ENCODE measurements around the gene ZNF618.

Gene ZNF618

DNA sequence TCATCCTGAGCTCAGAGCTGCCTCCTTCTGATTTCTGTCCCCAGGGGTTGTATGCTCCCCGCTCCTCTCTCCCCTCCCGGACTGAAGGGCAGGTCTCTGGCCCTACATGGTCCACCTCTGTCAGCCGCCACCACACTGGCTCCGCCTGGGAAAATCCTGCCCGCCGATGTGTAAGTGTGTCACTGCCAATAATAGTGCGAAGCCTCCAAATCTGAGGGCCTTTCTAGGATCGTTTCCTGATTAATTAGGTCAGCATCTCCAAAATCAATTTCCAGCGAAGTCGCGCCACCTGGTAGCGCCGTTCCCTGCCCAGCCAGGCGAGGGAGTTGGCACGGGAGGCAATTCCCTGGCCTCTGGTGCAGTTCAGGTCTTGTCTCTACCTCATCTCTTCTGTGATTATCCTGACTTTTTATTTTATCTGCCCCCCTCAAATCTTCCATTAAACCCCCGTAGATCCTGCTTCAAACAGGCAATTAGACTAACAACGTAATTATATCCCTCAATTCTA lies 73.5 kb downstream of the ZNF618 start:
- no peak overlapping the region for H3K9ac ChIP-seq (ENCODE audit: low read length)
- H3K36me3 ChIP-seq (ENCODE audit: control insufficient read depth, insufficient read depth, low read length) = no peaks in the 10 kb centered on the region
- H3K4me3 ChIP-seq (ENCODE audit: low read depth, low read length) = no peak overlapping the region
- no peak overlapping the region for H3K27ac ChIP-seq (ENCODE audit: low read depth, low read length)
- H3K27me3 ChIP-seq (ENCODE audit: control insufficient read depth, insufficient read depth, low read length) = no peaks in the 10 kb centered on the region
- H3K4me1 ChIP-seq (ENCODE audit: control insufficient read depth, insufficient read depth, low read length) = no peaks in the 10 kb centered on the region
- no peaks in the 10 kb centered on the region for H3K9me3 ChIP-seq (ENCODE audit: control insufficient read depth, insufficient read depth, low read depth, low read length)

DNA sequence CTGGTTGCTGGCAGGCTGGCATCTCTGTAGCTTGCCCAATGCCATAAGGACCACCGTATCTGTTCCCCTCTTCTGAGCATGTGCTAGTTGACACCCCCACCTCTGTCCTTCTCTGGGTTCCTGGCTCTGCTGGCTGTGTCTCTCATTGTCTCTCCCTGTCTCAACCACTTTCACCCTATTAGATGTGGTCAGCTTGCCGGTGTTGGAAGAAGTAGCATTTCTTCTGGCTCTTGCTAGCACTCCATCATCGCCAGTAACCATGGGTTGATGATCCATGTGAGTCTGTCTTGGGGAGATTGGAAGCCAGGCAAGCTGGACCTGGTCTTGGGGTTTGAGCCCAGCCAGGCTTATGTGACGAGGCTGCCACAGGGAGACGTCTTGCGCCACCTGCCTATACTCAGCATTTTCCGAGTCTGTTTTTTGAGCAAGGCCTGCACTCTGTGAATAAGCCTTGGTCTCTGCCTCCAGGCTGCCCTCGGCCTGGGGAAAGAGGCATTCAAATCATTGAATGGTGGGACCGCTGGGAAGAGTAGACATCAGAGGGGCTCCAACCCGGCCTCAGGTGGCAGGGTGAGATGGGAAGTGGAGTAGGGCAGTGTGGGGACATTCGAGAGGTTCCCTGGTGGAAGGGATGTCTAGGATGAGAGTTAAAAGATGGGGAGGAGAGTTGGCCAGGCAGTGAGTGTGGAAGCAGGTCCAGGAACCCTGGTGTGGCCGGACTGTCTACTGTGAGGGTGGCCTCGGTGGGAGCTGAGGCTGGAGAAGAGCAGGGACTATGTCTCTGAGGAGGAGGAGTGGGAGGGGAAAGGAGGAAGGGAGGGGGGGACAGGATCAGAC lies 74.3 kb downstream of the ZNF618 start:
- H3K27ac ChIP-seq (ENCODE audit: low read depth, low read length) = no peak overlapping the region
- H3K27me3 ChIP-seq (ENCODE audit: control insufficient read depth, insufficient read depth, low read length) = no peaks in the 10 kb centered on the region
- H3K9me3 ChIP-seq (ENCODE audit: control insufficient read depth, insufficient read depth, low read depth, low read length) = no peaks in the 10 kb centered on the region
- no peak overlapping the region for H3K4me3 ChIP-seq (ENCODE audit: low read depth, low read length)
- no peaks in the 10 kb centered on the region for H3K4me1 ChIP-seq (ENCODE audit: control insufficient read depth, insufficient read depth, low read length)
- H3K36me3 ChIP-seq (ENCODE audit: control insufficient read depth, insufficient read depth, low read length) = no peaks in the 10 kb centered on the region
- H3K9ac ChIP-seq (ENCODE audit: low read length) = no peak overlapping the region

DNA sequence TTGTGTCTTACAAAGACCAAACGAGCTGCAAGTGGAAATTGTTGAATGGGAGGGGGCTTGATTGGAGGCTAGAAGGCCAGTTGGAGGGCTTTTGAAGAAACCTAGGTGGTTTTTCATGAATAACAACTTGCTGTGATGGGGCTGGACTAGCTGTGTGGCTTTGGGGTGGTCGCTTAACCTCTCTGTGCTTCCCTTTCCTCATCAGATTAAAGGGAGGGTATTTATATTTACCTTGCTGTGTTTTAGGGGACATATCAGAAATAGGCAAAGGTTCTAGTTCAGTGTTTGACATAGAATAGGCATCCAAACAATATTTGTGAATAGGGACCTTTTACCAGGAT lies 74.9 kb downstream of the ZNF618 start:
- H3K9ac ChIP-seq (ENCODE audit: low read length) = no peak overlapping the region
- no peaks in the 10 kb centered on the region for H3K9me3 ChIP-seq (ENCODE audit: control insufficient read depth, insufficient read depth, low read depth, low read length)
- no peaks in the 10 kb centered on the region for H3K36me3 ChIP-seq (ENCODE audit: control insufficient read depth, insufficient read depth, low read length)
- no peak overlapping the region for H3K27ac ChIP-seq (ENCODE audit: low read depth, low read length)
- no peaks in the 10 kb centered on the region for H3K27me3 ChIP-seq (ENCODE audit: control insufficient read depth, insufficient read depth, low read length)
- H3K4me3 ChIP-seq (ENCODE audit: low read depth, low read length) = no peak overlapping the region
- no peaks in the 10 kb centered on the region for H3K4me1 ChIP-seq (ENCODE audit: control insufficient read depth, insufficient read depth, low read length)

DNA sequence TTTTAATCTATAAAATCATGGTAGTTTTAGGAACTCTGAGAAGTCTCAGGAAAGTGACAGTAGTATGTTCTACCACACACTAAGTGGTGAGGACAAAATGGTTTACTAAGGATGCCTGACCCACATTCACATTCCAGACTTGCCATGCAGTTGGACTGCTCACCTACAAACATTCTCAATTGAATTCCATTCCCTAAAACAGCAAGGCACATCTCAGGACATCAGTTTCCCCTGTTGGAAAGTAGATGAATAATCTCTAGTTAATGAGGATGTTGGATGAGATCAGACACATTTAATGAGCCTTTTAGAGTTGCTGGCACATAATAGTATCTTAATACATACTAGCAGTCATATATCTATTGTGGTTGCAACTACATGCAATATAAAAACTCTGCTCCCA lies 76.6 kb downstream of the ZNF618 start:
- no peak overlapping the region for H3K4me3 ChIP-seq (ENCODE audit: low read depth, low read length)
- H3K9ac ChIP-seq (ENCODE audit: low read length) = no peak overlapping the region
- no peaks in the 10 kb centered on the region for H3K27me3 ChIP-seq (ENCODE audit: control insufficient read depth, insufficient read depth, low read length)
- H3K27ac ChIP-seq (ENCODE audit: low read depth, low read length) = no peak overlapping the region
- no peaks in the 10 kb centered on the region for H3K9me3 ChIP-seq (ENCODE audit: control insufficient read depth, insufficient read depth, low read depth, low read length)
- H3K4me1 ChIP-seq (ENCODE audit: control insufficient read depth, insufficient read depth, low read length) = peaks cover 4% of the 10 kb centered on the region
- H3K36me3 ChIP-seq (ENCODE audit: control insufficient read depth, insufficient read depth, low read length) = no peaks in the 10 kb centered on the region

DNA sequence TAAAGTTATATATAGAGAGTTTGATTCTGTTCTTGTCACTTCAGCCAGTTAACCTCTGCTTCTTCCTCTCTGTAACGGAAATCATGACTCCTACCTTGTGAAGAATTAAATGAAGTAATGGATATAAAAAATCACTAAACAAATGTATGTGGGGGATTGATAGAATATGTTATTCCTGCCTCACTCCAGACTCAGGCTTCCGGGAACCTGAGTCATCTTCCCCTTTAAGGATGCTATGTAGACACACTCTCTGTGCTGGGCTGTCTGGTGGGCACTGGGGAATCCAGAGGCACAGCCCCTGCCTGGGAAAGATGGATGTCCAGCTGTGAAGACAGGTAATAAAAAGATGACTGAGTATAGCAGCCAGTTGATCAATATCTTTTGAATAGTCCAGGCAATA lies 77.4 kb downstream of the ZNF618 start:
- Histone ChIP-seq H3K9ac (ENCODE audit: low read length) (no peak overlapping the region), H3K9me3 (ENCODE audit: control insufficient read depth, insufficient read depth, low read depth, low read length) (no peaks in the 10 kb centered on the region), H3K27me3 (ENCODE audit: control insufficient read depth, insufficient read depth, low read length) (no peaks in the 10 kb centered on the region), H3K4me1 (ENCODE audit: control insufficient read depth, insufficient read depth, low read length) (peaks cover 9% of the 10 kb centered on the region), H3K4me3 (ENCODE audit: low read depth, low read length) (no peak overlapping the region), H3K36me3 (ENCODE audit: control insufficient read depth, insufficient read depth, low read length) (no peaks in the 10 kb centered on the region), H3K27ac (ENCODE audit: low read depth, low read length) (no peak overlapping the region)

DNA sequence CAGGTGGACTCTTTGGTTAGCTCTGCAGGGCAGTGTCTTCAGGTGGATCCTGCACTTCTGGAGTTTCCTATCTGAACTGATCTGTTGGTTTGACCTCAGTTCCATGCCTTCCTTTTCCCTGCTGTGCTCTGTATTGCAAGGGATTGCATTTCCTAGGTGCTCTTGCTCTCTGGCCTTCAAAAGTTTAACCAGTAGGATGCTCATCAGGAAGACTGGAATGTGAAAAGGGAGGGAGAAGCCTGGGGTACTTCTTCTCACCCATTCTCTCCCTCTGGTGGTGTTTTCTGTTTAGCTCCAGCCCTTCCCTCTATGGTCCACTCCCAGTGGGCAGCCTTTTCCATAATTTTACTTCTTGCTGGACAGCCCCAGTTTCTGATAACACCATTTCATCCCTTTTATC lies 78.5 kb downstream of the ZNF618 start:
- Histone ChIP-seq H3K4me3 (ENCODE audit: low read depth, low read length) (no peak overlapping the region), H3K27ac (ENCODE audit: low read depth, low read length) (no peak overlapping the region), H3K9me3 (ENCODE audit: control insufficient read depth, insufficient read depth, low read depth, low read length) (no peaks in the 10 kb centered on the region), H3K27me3 (ENCODE audit: control insufficient read depth, insufficient read depth, low read length) (no peaks in the 10 kb centered on the region), H3K9ac (ENCODE audit: low read length) (no peak overlapping the region), H3K36me3 (ENCODE audit: control insufficient read depth, insufficient read depth, low read length) (no peaks in the 10 kb centered on the region), H3K4me1 (ENCODE audit: control insufficient read depth, insufficient read depth, low read length) (peaks cover 9% of the 10 kb centered on the region)

DNA sequence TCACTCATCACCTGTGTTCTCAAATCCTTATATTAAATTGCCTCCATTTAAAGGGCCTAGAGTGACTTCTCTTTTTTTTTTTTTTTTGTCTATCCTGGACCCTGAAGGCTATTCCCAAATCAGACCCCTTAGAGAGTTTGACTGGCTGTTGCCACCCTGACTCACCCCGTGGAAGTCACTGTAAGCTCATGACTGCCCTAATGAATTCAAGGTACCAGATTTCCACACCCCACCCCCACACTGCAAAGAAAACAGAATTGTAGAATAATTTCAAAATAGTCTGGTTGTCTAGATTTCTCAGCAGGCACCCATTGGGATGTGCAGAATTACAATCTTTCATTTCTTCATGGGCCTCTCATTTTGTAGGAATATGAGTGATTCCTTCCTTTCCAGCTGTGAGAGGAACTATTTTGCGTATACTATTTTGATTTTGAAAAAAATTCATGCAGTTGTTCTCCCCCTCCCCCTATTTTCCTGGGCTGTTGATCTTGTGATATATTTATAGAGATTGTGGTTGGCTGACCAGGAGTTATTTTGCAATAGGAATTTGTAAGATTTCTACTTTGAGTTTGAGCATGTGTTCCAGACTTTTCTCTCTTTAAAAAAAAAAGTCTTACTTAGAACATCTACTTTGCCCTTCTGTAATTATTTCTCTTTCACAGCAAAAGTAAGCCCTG lies 79.1 kb downstream of the ZNF618 start:
- Histone ChIP-seq H3K9ac (ENCODE audit: low read length) (no peak overlapping the region), H3K4me1 (ENCODE audit: control insufficient read depth, insufficient read depth, low read length) (peaks cover 9% of the 10 kb centered on the region), H3K9me3 (ENCODE audit: control insufficient read depth, insufficient read depth, low read depth, low read length) (no peaks in the 10 kb centered on the region), H3K27me3 (ENCODE audit: control insufficient read depth, insufficient read depth, low read length) (no peaks in the 10 kb centered on the region), H3K4me3 (ENCODE audit: low read depth, low read length) (no peak overlapping the region), H3K27ac (ENCODE audit: low read depth, low read length) (no peak overlapping the region), H3K36me3 (ENCODE audit: control insufficient read depth, insufficient read depth, low read length) (no peaks in the 10 kb centered on the region)

DNA sequence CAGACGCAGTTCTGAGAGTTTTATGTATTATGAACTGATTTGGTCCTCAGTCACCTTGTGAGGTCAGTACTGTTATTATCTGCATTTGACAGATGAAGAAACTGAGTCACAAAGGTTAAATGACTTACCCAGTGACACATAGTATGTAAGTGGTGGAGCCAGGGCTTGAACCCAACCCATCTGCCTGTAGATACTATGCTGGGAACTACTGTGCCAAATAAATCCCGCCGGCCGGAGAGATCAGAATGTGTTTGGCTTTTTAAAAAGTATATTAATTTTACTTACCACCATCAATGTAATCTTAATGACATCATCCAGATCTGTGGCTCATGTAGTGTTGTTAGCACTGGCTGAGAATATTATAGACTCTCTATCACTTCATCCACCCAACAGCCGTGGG lies 80.8 kb downstream of the ZNF618 start:
- H3K36me3 ChIP-seq (ENCODE audit: control insufficient read depth, insufficient read depth, low read length) = no peaks in the 10 kb centered on the region
- no peaks in the 10 kb centered on the region for H3K27me3 ChIP-seq (ENCODE audit: control insufficient read depth, insufficient read depth, low read length)
- H3K9ac ChIP-seq (ENCODE audit: low read length) = no peak overlapping the region
- no peak overlapping the region for H3K4me3 ChIP-seq (ENCODE audit: low read depth, low read length)
- H3K27ac ChIP-seq (ENCODE audit: low read depth, low read length) = no peak overlapping the region
- H3K9me3 ChIP-seq (ENCODE audit: control insufficient read depth, insufficient read depth, low read depth, low read length) = no peaks in the 10 kb centered on the region
- peaks cover 9% of the 10 kb centered on the region for H3K4me1 ChIP-seq (ENCODE audit: control insufficient read depth, insufficient read depth, low read length)

DNA sequence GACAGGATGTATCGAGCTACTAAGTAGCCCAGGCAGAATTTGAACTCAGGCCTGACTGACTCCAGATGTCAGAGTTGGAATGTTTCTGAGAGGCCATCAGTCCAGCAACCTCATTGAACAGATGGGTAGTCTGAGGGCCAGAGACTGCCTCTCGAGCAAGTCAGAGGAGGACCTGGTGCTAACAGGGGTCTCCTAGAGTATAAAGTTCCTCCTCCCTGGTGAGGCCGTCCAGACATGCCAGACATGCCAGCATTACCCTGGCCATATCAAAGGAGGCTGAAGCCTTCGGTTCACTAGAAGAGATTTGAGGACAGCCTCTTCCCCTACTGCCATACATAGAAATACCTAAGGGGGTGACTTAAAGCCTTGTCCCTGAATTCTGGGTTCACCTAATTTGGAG lies 81.2 kb downstream of the ZNF618 start:
- peaks cover 9% of the 10 kb centered on the region for H3K4me1 ChIP-seq (ENCODE audit: control insufficient read depth, insufficient read depth, low read length)

DNA sequence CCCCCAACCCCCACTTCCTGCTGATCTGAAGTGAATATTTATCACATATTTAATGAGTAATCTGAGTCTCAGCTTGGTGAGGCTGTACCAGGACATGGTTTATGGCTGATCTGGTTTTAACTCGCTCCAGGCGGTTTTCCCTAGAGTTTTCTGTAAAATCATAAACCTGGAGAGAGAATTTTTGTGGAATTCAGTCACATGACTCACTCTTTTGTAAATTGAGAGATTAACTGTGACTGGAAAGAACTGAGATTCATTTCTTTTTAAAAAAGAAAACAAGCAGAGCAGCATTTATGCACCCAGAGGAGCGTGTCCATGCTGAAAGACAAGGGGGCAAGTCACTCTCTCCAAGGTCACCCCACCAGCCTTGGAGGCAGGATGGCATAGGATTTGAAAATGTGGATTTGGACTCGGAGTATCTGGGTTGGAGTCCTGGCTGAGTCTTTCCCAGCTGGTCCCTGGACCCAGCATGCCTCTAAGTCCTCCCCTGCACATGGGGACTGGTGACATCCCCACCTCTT lies 81.8 kb downstream of the ZNF618 start:
- Histone ChIP-seq H3K4me1 (ENCODE audit: control insufficient read depth, insufficient read depth, low read length) (peaks cover 9% of the 10 kb centered on the region), H3K36me3 (ENCODE audit: control insufficient read depth, insufficient read depth, low read length) (no peaks in the 10 kb centered on the region), H3K9ac (ENCODE audit: low read length) (no peak overlapping the region), H3K9me3 (ENCODE audit: control insufficient read depth, insufficient read depth, low read depth, low read length) (no peaks in the 10 kb centered on the region), H3K4me3 (ENCODE audit: low read depth, low read length) (no peak overlapping the region), H3K27ac (ENCODE audit: low read depth, low read length) (0 out of 2 replicates have a peak overlapping the region, but pooled peaks have one; percentile 39), H3K27me3 (ENCODE audit: control insufficient read depth, insufficient read depth, low read length) (no peaks in the 10 kb centered on the region)

More for the DNA sequence above, 81.2 kb downstream of the ZNF618 start:
- H3K36me3 ChIP-seq (ENCODE audit: control insufficient read depth, insufficient read depth, low read length) = no peaks in the 10 kb centered on the region
- no peak overlapping the region for H3K27ac ChIP-seq (ENCODE audit: low read depth, low read length)
- H3K9ac ChIP-seq (ENCODE audit: low read length) = no peak overlapping the region
- no peak overlapping the region for H3K4me3 ChIP-seq (ENCODE audit: low read depth, low read length)
- H3K9me3 ChIP-seq (ENCODE audit: control insufficient read depth, insufficient read depth, low read depth, low read length) = no peaks in the 10 kb centered on the region
- no peaks in the 10 kb centered on the region for H3K27me3 ChIP-seq (ENCODE audit: control insufficient read depth, insufficient read depth, low read length)

DNA sequence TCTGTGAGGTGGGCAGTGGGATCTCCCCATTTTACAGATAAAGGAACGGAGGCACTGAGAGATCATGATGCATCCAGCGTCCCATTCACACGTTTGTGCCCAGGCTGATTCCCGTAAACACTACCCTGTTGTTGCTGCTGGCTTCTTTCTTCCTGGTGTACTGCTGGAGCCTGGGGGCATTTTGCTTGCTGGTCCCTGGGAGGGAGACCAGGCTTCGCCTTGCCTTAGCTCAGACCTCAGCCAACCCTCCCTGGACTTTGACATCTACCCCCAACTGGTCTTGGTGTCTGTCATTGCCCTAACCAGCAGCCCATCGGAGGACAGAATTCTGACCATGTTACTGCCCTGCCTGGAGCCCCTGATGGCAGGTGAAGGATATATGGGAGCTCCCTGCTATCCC lies 82.4 kb downstream of the ZNF618 start:
- Histone ChIP-seq H3K9me3 (ENCODE audit: control insufficient read depth, insufficient read depth, low read depth, low read length) (no peaks in the 10 kb centered on the region), H3K27ac (ENCODE audit: low read depth, low read length) (no peak overlapping the region), H3K4me3 (ENCODE audit: low read depth, low read length) (no peak overlapping the region), H3K4me1 (ENCODE audit: control insufficient read depth, insufficient read depth, low read length) (peaks cover 9% of the 10 kb centered on the region), H3K9ac (ENCODE audit: low read length) (no peak overlapping the region), H3K36me3 (ENCODE audit: control insufficient read depth, insufficient read depth, low read length) (no peaks in the 10 kb centered on the region), H3K27me3 (ENCODE audit: control insufficient read depth, insufficient read depth, low read length) (no peaks in the 10 kb centered on the region)
